ENCODE results near the gene TRAF2.
"Not testable (repeated sequence)": the region's sequence is repeated elsewhere in the genome, so short reads cannot be mapped to it uniquely, and the experiment has no call there.

- not testable (repeated sequence) for TF ChIP-seq CTCF, POLR2A (IDR thresholded peaks at IDR 0.05)
Observed at GRCh38 chr9:136837856-136838277, 48.4 kb upstream of the TRAF2 start.
